NCI-H69 (cell line): ENCODE data around the gene MFN2.
A peak's percentile ranks its signal among the peaks of the same experiment; 100 is the strongest.
"Not testable (repeated sequence)": the region's sequence is repeated elsewhere in the genome, so short reads cannot be mapped to it uniquely, and the experiment has no call there.

ENCODE experiments used
- DNase-seq: peaks from one replicate; lab custom pipeline; 2025; lab: John Stamatoyannopoulos, UW

The MFN2 gene

DNA sequence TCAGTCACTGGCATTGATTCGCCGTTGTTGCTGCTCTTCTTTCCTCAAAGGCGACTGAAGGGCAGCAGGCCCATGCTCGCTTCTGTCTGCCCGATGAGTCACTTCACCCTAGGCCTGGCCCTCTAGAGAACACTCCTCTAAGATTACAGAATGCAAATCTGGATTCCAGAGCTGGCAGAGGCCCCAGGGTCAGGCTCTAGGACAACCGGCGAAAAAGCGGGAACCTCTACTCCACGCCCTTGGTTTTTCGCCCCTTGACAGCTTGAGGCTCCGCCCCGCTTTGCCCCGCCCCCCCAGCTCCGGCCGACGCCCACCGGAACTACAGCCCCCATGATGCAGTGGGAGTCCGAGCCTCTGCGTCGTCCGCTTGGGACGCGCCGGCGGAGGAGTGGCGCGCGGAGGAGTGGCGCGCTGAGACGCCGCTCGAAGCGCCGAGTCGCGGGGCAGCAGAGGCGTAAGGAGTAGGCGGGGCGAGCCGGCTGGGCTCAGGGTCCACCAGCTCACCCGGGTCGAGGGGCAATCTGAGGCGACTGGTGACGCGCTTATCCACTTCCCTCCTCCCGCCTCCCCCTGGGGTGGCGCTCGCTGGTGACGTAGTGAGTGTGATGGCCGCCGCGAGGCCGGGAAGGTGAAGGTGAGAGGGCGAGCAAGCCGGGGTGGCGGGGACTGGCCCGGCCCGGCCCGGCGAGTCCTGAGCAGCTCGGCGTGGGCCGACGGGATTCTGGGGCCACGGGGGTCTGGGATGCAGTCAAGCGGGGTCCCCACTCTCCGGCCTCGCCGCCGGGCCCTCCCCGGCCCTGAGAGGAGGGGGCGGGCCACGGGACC is at the start of gene MFN2:
MFN2 (plus strand) TSS at position 594 of the 825 bp plus-strand sequence. CDS start 8,725 bp downstream, outside the sequence.
- DNase-seq: peak; percentile 95

DNA sequence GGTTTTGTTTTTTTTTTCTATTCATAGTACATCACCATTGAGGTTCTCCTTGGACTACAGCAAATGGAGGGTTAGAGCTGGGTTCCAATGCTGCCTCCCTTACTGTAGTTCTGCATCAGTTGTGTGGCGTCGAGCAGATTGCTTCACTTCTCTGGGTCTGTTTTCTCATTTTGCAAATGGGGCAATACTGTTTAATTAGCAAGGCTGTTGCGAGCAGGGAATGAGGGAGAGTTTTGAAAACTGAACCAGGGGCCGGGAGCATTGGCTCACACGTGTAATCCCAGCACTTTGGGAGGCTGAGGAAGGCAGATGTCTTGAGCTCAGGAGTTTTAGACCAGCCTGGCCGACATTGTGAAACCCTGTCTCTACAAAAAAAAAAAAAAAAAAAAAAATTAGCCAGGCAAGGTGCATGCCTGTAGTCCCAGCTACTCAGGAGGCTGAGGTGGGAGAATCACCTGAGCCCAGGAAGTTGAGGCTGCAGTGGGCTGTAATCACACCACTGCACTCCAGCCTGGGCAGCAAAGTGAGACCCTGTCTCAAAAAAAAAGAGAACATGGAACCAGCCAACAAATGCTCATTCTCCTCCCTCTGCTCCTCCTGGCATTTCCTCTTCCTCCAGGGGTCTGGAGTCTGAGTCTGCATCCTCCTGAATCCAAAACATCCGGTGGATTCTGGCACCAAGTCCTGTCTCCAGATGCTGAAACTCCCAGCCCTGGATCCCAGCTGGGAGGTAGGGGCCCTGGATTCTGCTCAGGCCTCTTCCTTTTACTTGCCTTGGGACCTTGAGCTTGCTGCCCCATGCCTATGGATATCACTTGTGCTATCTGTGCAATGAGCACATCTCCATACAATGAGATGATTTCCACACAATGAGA is 49.4 kb upstream of the MFN2 start:
- no peak for DNase-seq

DNA sequence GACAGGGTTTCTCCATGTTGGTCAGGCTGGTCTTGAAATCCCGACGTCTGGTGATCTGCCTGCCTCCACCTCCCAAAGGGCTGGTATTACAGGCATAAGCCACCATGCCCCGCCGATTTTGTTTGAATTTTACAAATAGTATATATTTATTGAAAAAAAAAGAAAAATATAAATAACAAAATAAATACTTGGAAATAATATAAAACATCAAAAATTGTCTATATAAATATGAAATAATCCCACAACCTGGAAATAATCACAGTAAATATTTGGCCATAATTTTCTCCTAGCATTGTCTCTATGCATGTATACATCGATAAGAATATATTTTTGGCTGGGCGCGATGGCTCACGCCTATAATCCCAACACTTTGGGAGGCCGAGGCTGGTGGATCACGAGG is 48.4 kb upstream of the MFN2 start:
- no peak for DNase-seq

DNA sequence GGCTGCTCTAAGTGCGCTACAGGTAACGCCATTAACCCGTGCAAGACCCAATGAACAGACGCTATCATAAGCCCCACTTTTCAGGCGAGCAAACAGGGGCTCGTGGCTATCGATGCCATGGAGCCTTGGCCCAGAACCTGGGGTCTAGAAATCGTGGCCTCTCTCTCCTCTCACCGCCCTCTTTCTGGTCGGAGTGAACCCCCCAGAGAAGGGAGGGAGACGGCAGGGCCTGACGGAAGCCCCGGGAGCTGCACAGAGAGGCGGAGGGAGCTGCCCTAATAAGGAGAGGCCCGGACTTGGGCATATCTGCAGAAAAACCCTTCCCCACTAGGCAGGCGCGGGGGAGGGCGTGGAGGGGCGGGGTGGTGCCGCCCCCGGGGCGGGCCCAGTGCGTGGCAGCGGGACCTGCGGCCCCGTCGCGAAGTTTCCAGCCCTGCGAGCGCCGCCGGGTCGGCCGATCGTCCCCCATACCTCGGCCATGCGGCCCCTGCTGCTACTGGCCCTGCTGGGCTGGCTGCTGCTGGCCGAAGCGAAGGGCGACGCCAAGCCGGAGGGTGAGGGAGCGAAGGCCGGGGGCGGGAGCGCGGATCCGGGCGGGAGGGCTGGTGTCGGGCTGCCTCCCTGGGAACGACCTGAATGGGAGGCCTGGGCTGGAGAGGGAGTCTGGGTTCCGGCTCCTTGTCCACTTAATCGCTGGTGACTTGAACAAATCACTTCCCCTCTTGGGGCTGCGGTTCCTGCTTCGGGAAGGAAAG is 45.8 kb upstream of the MFN2 start, which contains the start of gene PLOD1:
PLOD1 (plus strand) TSS at position 416 of the 755 bp plus-strand sequence; CDS start at position 479, 63 bp downstream.
- peak; percentile 88 for DNase-seq

GRCh38 chr1:11935057-11935412 is 45.2 kb upstream of the MFN2 start:
- DNase-seq: no peak

GRCh38 chr1:11935733-11936132 is 44.5 kb upstream of the MFN2 start:
- not testable (repeated sequence) for DNase-seq

DNA sequence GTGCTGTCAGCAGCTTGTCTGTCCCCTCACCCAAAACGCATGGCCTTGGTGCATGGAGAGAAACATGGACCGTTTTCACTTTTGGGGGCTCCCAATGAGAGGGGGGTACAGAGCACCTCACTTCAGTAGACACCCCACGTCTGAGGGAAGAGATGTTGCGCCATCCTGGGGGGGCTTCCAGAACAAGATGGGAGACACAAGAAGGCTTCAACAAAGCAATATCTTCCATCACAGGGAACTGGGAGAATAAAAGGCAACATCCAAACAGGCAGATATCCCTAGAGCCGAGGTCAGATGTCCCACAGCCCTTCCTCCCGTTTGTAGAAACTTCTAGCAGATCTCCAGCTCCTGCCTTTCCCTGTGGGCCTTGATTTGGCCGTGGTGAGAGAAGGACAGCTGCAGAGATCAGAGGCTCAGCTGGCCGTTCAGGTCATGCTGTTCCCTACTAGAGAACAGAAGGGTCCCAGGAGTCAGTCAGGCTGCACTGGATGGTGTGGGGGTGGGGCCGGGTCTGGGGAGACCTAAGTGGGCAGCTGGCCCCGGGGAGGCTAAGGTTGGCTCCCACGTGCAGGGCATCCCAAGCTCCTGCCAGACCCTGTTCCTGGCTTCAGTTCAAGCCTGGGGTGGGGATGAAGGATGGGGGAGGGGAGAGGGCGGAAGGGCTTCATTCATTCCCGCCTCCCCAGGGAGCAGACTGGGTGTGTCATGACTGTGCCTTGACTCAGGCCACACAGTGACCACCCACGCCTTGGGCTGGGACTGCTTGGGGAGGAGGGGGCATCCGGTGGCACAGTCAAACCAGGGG is 41.3 kb upstream of the MFN2 start:
- peak; percentile 7 for DNase-seq

- DNase-seq: not testable (repeated sequence)
Measured at GRCh38 chr1:11939794-11940193, 40.5 kb upstream of the MFN2 start.

DNA sequence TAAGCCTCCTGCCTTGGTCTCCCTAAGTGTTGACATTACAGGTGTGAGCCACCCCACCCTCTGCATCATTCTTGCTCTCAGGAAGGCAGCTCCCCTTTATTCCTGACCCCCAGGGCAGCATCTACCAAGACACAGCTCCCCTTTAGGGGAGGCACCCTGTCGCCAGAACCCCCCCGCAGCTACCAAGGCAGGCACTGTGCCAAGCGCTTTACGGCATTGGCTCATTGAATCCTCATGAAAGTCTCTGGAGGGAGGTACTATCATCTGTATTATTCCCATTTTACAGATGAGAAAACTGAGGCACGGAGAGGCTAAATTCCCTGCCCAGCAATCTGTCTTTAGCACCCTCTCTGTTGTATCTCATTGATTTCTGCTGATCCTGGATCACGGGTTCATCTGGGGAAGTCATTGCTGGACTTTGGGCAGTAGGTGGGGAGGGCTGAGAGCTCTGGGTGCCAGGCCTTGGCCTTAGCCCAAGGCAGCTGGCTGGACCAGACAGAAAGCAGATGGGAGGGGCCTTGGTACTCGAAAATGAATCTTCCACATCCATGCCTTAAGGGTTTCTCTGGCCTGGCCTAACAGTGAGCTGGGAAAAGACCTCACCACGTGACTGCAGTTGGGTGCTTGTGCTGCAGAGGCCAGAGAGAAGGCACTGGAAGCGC is 39.9 kb upstream of the MFN2 start:
- DNase-seq: no peak

DNA sequence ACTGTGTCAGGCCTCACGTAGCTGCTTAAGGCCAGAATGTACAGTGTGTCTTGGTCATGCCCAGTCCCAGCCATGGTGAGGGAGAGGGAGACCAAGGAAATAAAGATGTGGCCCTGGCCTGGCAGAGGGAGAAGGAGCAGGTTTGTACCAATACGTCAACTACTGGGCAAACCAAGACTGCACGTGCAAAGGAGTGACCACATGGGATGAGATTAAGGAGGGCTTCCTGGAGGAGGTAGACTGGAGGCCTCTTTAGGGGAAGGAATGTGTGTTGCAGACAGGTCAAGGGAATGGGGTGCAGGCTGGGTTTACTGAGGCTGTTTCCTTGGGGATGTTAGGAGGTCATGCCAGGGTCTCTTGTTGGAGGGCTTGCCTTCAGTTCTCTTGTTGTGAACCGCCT is 38.0 kb upstream of the MFN2 start:
- no peak for DNase-seq

DNA sequence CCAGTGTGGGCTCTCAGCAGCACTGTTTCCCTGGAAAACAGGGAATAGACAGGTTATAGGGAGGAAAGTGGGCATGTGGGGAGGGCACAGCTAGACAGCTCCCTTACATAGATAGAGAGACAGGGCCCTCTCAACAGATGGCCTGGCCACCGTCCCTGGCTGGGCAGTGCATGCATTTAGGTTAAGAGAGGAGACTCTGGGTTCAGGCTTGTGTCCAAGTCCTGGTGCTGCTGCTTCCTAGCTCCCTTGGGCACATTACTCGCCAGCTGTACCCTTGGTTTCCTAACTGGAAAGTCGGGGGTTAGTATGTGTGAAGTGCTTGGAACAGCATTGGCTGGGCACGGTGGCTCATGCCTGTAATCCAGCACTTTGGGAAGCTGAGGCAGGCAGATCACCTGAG is 36.6 kb upstream of the MFN2 start:
- no peak for DNase-seq

- peak; percentile 86 for DNase-seq
Measured at GRCh38 chr1:11944358-11944931, 35.8 kb upstream of the MFN2 start.

GRCh38 chr1:11946647-11947046 is 33.6 kb upstream of the MFN2 start:
- no peak for DNase-seq

GRCh38 chr1:11948822-11949458 is 31.3 kb upstream of the MFN2 start:
- DNase-seq: no peak

GRCh38 chr1:11951901-11952300 is 28.3 kb upstream of the MFN2 start:
- no peak for DNase-seq

GRCh38 chr1:11952455-11953109 is 27.7 kb upstream of the MFN2 start:
- no peak for DNase-seq

- no peak for DNase-seq
Measured at GRCh38 chr1:11955221-11955620, 25.0 kb upstream of the MFN2 start.

DNA sequence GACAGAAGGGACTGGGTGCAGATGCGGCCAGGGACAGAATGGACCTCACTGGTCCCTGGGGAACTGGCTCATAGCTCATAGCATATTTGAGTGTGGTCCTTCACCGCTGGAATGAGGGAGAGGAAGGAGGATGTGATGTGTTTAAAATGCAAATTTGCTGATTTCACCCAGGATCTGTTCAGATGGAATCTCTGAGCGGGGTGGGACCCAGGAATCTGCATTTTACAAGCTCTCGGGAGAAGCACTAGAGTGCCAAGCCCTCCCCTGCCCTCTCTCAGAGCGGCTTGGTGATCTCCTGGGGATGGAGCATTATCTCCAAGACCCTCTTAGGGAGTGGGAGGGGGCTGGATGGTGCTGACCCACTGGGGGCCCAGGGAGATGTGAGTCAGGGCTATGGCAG is 22.8 kb upstream of the MFN2 start:
- DNase-seq: no peak

- no peak for DNase-seq
Measured at GRCh38 chr1:11957897-11958296, 22.3 kb upstream of the MFN2 start.
